H9 (cell line): ENCODE data around the gene PTRHD1. TPM values are rescaled to one million over a fixed set of nuclear protein-coding genes. Genes with fewer than 3 reads are reported as not detected.

Source experiments
- DNase-seq: peaks from one replicate; pipeline ENCODE4 v3.0.0-alpha.2; 2017
- H2AFZ ChIP-seq: one replicate; pipeline ENCODE4 v1.6.1; 2013; ENCODE audit warnings: mild to moderate bottlenecking, low read length, control low read depth, moderate library complexity
- H2AK5ac ChIP-seq: 2 replicates; pipeline ENCODE4 v1.6.1; 2013; ENCODE audit warnings: low read length, control low read depth, mixed read lengths; ENCODE audit not compliant: insufficient read length
- H2BK120ac ChIP-seq: one replicate; pipeline ENCODE4 v1.6.1; 2013; ENCODE audit warnings: low read depth, mild to moderate bottlenecking, low read length, control low read depth, inconsistent platforms; ENCODE audit not compliant: poor library complexity, severe bottlenecking
- H2BK12ac ChIP-seq: 2 replicates; pipeline ENCODE4 v1.6.1; 2013; ENCODE audit warnings: low read length, control low read depth, mixed read lengths, low read depth; ENCODE audit not compliant: insufficient read length
- H2BK15ac ChIP-seq: 2 replicates; pipeline ENCODE4 v1.6.1; 2013; ENCODE audit warnings: low read depth, low read length, control low read depth
- H2BK20ac ChIP-seq: one replicate; pipeline ENCODE4 v1.6.1; 2013; ENCODE audit warnings: low read depth, mild to moderate bottlenecking, low read length, control low read depth, inconsistent platforms; ENCODE audit not compliant: poor library complexity, severe bottlenecking
- H2BK5ac ChIP-seq: 2 replicates; pipeline ENCODE4 v1.6.1; 2013; ENCODE audit warnings: low read length, control low read depth, mixed read lengths; ENCODE audit not compliant: insufficient read length
- H3K14ac ChIP-seq: 2 replicates; pipeline ENCODE4 v1.6.1; 2013; ENCODE audit warnings: low read length, control low read depth; ENCODE audit not compliant: insufficient read depth
- H3K18ac ChIP-seq: 2 replicates; pipeline ENCODE4 v1.6.1; 2013; ENCODE audit warnings: low read depth, mild to moderate bottlenecking, mixed read lengths, low read length, control low read depth; ENCODE audit not compliant: insufficient read length
- H3K23ac ChIP-seq: 2 replicates; pipeline ENCODE4 v1.6.1; 2013; ENCODE audit warnings: low read length, control low read depth, mixed read lengths, low read depth; ENCODE audit not compliant: insufficient read length
- H3K23me2 ChIP-seq: 2 replicates; pipeline ENCODE4 v1.6.1; 2013; ENCODE audit warnings: low read depth, mild to moderate bottlenecking, mixed read lengths, low read length, control low read depth; ENCODE audit not compliant: insufficient read length, poor library complexity, severe bottlenecking
- H3K27ac ChIP-seq: 2 replicates; pipeline ENCODE4 v1.5.1; 2013; ENCODE audit warnings: low read length, control low read depth, mixed read lengths, low read depth; ENCODE audit not compliant: insufficient read length
- H3K27me3 ChIP-seq: 2 replicates; pipeline ENCODE4 v1.6.1; 2013; ENCODE audit warnings: low read length, control low read depth, inconsistent platforms; ENCODE audit not compliant: insufficient read depth
- H3K4ac ChIP-seq: 2 replicates; pipeline ENCODE4 v1.6.1; 2013; ENCODE audit warnings: low read depth, mild to moderate bottlenecking, control low read depth, inconsistent platforms, low read length, moderate library complexity
- H3K4me1 ChIP-seq: 2 replicates; pipeline ENCODE4 v1.6.1; 2013; ENCODE audit warnings: low read length, control low read depth, inconsistent platforms; ENCODE audit not compliant: insufficient read depth
- H3K4me2 ChIP-seq: 2 replicates; pipeline ENCODE4 v1.6.1; 2013; ENCODE audit warnings: low read length, control low read depth, mixed read lengths; ENCODE audit not compliant: insufficient read length, insufficient read depth
- H3K56ac ChIP-seq: 2 replicates; pipeline ENCODE4 v1.6.1; 2013; ENCODE audit warnings: low read depth, mild to moderate bottlenecking, mixed read lengths, low read length, control low read depth; ENCODE audit not compliant: insufficient read length
- H3K79me1 ChIP-seq: 2 replicates; pipeline ENCODE4 v1.6.1; 2013; ENCODE audit warnings: low read depth, mild to moderate bottlenecking, moderate library complexity, low read length, control low read depth, inconsistent platforms; ENCODE audit not compliant: insufficient read depth, poor library complexity, severe bottlenecking
- H3K79me2 ChIP-seq: 2 replicates; pipeline ENCODE4 v1.6.1; 2013; ENCODE audit warnings: low read length, control low read depth, inconsistent platforms; ENCODE audit not compliant: insufficient read depth
- H3K9ac ChIP-seq: 2 replicates; pipeline ENCODE4 v1.6.1; 2013; ENCODE audit warnings: low read length, control low read depth, mixed read lengths; ENCODE audit not compliant: insufficient read length; ENCODE audit errors: extremely low read depth
- H3K9me3 ChIP-seq: one replicate; pipeline ENCODE4 v1.6.1; 2013; ENCODE audit warnings: low read depth, low read length, inconsistent platforms; ENCODE audit not compliant: control insufficient read depth
- H3T11ph ChIP-seq: one replicate; pipeline ENCODE4 v1.6.1; 2013; ENCODE audit warnings: mild to moderate bottlenecking, low read length, control low read depth, inconsistent platforms
- H4K20me1 ChIP-seq: one replicate; pipeline ENCODE4 v1.6.1; 2013; ENCODE audit not compliant: control insufficient read depth, insufficient read length, insufficient read depth
- H4K5ac ChIP-seq: 2 replicates; pipeline ENCODE4 v1.6.1; 2013; ENCODE audit warnings: low read depth, mild to moderate bottlenecking, mixed read lengths, low read length, control low read depth; ENCODE audit not compliant: insufficient read length
- H4K8ac ChIP-seq: replicated peaks from 2 replicates; pipeline ENCODE4 v1.6.1; 2013; ENCODE audit warnings: low read length, control low read depth, mixed read lengths, low read depth; ENCODE audit not compliant: insufficient read length
- H4K91ac ChIP-seq: 2 replicates; pipeline ENCODE4 v1.6.1; 2013; ENCODE audit warnings: low read depth, mild to moderate bottlenecking, moderate library complexity, mixed read lengths, low read length, control low read depth; ENCODE audit not compliant: insufficient read length
- H3K27ac Mint-ChIP-seq, 3 experiments: 2 replicates in 2 of 3; 3 replicates in 1 of 3; pipeline ENCODE4 v1.8.0; 2020 to 2021; ENCODE audit warnings: mixed read lengths in 3 of 3, mild to moderate bottlenecking in 1 of 3, moderate library complexity in 1 of 3
- H3K27me3 Mint-ChIP-seq: 2 replicates; pipeline ENCODE4 v1.8.0; 2021; ENCODE audit warnings: low read depth, mild to moderate bottlenecking, moderate library complexity, mixed read lengths
- H3K36me3 Mint-ChIP-seq, 3 experiments: 2 replicates in 2 of 3; 3 replicates in 1 of 3; pipeline ENCODE4 v1.8.0; 2020 to 2021; ENCODE audit warnings: low read depth in 3 of 3, mixed read lengths in 3 of 3; ENCODE audit not compliant: insufficient read depth in 1 of 3
- H3K4me1 Mint-ChIP-seq, 2 experiments: 2 replicates each; pipeline ENCODE4 v1.8.0; 2020; ENCODE audit warnings: mixed read lengths in 2 of 2
- H3K4me3 Mint-ChIP-seq, 2 experiments: 2 replicates in 1 of 2; 3 replicates in 1 of 2; pipeline ENCODE4 v1.8.0; 2020 to 2021; ENCODE audit warnings: mild to moderate bottlenecking in 2 of 2, mixed read lengths in 2 of 2, moderate library complexity in 1 of 2
- H3K9me3 Mint-ChIP-seq, 2 experiments: 2 replicates in 1 of 2; 3 replicates in 1 of 2; pipeline ENCODE4 v1.8.0; 2020; ENCODE audit warnings: mild to moderate bottlenecking in 2 of 2, mixed read lengths in 2 of 2, moderate library complexity in 1 of 2
- WGBS: extraction: QIAGEN DNeasy Blood & Tissue Kit; methylation state at CpG from one replicate; pipeline ENCODE4 v1.1.7; 2013; ENCODE audit warnings: missing lambda C conversion rate, low lambda C conversion rate, mixed read lengths; ENCODE audit not compliant: insufficient read length; ENCODE audit errors: extremely low coverage; 5-methylcytosine and 5-hydroxymethylcytosine counted together
- total RNA-seq: library from RNA; stranded (reverse); gene quantifications from 2 replicates; pipeline ENCODE4 v1.2.1, GENCODE V29; 2021
- TF ChIP-seq, protein P1 (sequence below): fragments of 200-600 bp; sonication (generic); conservative IDR thresholded peaks from 3 replicates; pipeline ENCODE4 v1.8.0; 2021; ENCODE audit warnings: antibody characterized with exemption, mild to moderate bottlenecking

The PTRHD1 gene
- total RNA-seq, 1 experiment from 2014 or later: 43.7 TPM

GRCh38 chr2:24809316-24810007 is 16.3 kb upstream of the PTRHD1 start:
- Histone ChIP-seq H2BK20ac (no peak overlapping the region), H2BK5ac (no peak overlapping the region), H3K18ac (no peak overlapping the region), H2AK5ac (no peak overlapping the region), H4K8ac (no peak overlapping the region), H4K91ac (no peak overlapping the region), H3K23me2 (no peaks in the 10 kb centered on the region), H3K27me3 (no peaks in the 10 kb centered on the region), H3K4me2 (no peak overlapping the region), H3T11ph (no peak overlapping the region), H3K56ac (no peak overlapping the region), H3K79me2 (peaks cover 8% of the 10 kb centered on the region; the same call in 1 of the 2 replicates), H3K79me1 (no peaks in the 10 kb centered on the region), H4K20me1 (no peaks in the 10 kb centered on the region), H3K27ac (no peak overlapping the region), H3K4me1 (no peaks in the 10 kb centered on the region), H2BK15ac (no peak overlapping the region), H2BK120ac (no peak overlapping the region), H2AFZ (no peak overlapping the region), H3K4ac (no peak overlapping the region), H3K9ac (no peak overlapping the region), H3K23ac (no peak overlapping the region), H2BK12ac (no peak overlapping the region), H4K5ac (no peak overlapping the region), H3K14ac (no peak overlapping the region), H3K9me3 (peaks cover 13% of the 10 kb centered on the region)
- no peak for DNase-seq
- no CpG with 5 or more reads among the region's 4 CpGs for WGBS
- TF ChIP-seq, protein P1, sequence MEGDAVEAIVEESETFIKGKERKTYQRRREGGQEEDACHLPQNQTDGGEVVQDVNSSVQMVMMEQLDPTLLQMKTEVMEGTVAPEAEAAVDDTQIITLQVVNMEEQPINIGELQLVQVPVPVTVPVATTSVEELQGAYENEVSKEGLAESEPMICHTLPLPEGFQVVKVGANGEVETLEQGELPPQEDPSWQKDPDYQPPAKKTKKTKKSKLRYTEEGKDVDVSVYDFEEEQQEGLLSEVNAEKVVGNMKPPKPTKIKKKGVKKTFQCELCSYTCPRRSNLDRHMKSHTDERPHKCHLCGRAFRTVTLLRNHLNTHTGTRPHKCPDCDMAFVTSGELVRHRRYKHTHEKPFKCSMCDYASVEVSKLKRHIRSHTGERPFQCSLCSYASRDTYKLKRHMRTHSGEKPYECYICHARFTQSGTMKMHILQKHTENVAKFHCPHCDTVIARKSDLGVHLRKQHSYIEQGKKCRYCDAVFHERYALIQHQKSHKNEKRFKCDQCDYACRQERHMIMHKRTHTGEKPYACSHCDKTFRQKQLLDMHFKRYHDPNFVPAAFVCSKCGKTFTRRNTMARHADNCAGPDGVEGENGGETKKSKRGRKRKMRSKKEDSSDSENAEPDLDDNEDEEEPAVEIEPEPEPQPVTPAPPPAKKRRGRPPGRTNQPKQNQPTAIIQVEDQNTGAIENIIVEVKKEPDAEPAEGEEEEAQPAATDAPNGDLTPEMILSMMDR: no peak
- Mint-ChIP-seq H3K4me1 (peaks cover 0 to 7% of the 10 kb centered on the region in 2 experiments; a peak in 3 of 4 replicates), H3K27ac (no peak overlapping the region; a peak in 1 of 7 replicates), H3K27me3 (no peaks in the 10 kb centered on the region), H3K9me3 (peaks cover 24 to 31% of the 10 kb centered on the region in 2 experiments), H3K4me3 (no peak overlapping the region), H3K36me3 (peaks cover 48 to 74% (median 63%) of the 10 kb centered on the region in 3 experiments)
